ENCODE results near the gene GPR139.

GPR139 gene

DNA sequence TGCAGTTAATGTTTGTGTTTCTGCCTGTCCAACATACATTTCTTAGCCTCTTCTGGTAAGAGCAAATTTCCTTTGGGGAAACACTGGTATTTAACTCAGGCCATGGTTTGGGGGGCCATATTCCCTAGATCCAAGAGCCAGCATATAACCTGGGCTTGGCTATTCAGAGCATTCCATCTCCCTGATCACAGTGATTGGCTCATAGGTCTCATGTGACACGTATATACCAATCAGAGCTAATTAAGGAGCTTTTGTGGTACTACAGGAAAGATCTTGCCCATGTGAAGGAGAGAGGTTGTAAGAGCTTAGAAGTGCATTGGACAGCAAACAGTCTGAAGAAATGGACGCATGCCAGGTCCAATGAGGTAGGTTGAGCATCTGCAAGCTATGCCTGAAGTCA is 33.4 kb upstream of the GPR139 start:
- TF ChIP-seq ZNF701 (tag by site-specific recombination; IDR thresholded peaks at IDR 0.05) = no peak
- no peak for TF ChIP-seq KLF8 (tag by site-specific recombination; IDR thresholded peaks at IDR 0.05)
- Histone ChIP-seq H3K27ac (ENCODE audit: extremely low read depth, low read depth, low read length) (no peak overlapping the region), H3K36me3 (ENCODE audit: control insufficient read depth in 2 of 2, insufficient read depth in 1 of 2, low read length in 2 of 2) (no peaks in the 10 kb centered on the region), H3K4me3 (ENCODE audit: low read depth, low read length) (no peak overlapping the region), H3K4me1 (ENCODE audit: control insufficient read depth, insufficient read depth, low read length) (no peaks in the 10 kb centered on the region), H3K9me3 (ENCODE audit: control insufficient read depth, insufficient read depth, low read depth, low read length) (no peaks in the 10 kb centered on the region)
- ChIA-PET CTCF (no interaction called here), POLR2A (no interaction called here)

DNA sequence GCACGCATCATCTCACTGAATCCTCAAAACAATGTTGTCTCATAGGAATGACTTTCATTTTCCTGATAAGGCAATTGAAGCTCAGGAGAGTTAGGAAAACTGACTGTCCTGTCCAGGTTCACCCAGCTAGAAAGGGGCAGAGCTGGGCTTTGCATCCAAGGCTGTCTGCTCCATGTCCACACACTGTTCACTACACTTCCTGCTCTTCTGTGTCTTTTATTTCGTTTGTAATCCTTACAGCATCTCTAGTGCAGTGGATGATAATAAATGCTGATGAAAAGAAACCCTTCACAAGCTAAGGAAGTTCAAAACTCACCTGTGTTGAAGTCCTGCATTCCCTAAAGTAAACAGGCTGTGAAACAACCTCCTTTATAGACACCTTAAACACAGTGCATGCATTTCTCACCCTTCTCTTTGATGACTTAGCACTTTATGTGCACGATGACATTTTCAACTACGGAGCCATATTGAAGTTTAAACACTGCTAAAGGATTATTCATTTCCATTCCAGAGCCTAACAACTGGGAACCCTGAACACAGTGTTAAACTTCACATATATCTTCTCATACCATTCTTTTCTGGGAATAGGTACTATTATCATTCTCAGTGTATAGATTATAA is 31.0 kb upstream of the GPR139 start:
- ChIA-PET CTCF (no interaction called here), POLR2A (no interaction called here)
- Histone ChIP-seq H3K9me3 (ENCODE audit: control insufficient read depth, insufficient read depth, low read depth, low read length) (no peaks in the 10 kb centered on the region), H3K4me1 (ENCODE audit: control insufficient read depth, insufficient read depth, low read length) (no peaks in the 10 kb centered on the region), H3K36me3 (ENCODE audit: control insufficient read depth in 2 of 2, insufficient read depth in 1 of 2, low read length in 2 of 2) (no peaks in the 10 kb centered on the region), H3K27ac (ENCODE audit: extremely low read depth, low read depth, low read length) (no peak overlapping the region), H3K4me3 (ENCODE audit: low read depth, low read length) (no peak overlapping the region)
- TF ChIP-seq YY2 (tag by site-specific recombination; IDR thresholded peaks at IDR 0.05) (no peak), ZNF324 (tag by site-specific recombination; IDR thresholded peaks at IDR 0.05) (no peak), ZNF132 (tag by site-specific recombination; IDR thresholded peaks at IDR 0.05; ENCODE audit: borderline replicate concordance) (no peak), GLIS1 (tag by site-specific recombination; IDR thresholded peaks at IDR 0.05) (no peak), ZNF768 (tag by site-specific recombination; IDR thresholded peaks at IDR 0.05) (no peak), BCL11A (tag by site-specific recombination; IDR thresholded peaks at IDR 0.05; ENCODE audit: low read depth) (no peak), ZNF514 (tag by site-specific recombination; IDR thresholded peaks at IDR 0.05) (no peak), ZNF549 (tag by site-specific recombination; IDR thresholded peaks at IDR 0.05) (no peak), ZSCAN23 (tag by site-specific recombination; IDR thresholded peaks at IDR 0.05) (no peak), SCRT2 (tag by site-specific recombination; IDR thresholded peaks at IDR 0.05) (no peak), ZNF776 (tag by site-specific recombination; IDR thresholded peaks at IDR 0.05; ENCODE audit: borderline replicate concordance) (no peak), ZNF223 (tag by site-specific recombination; IDR thresholded peaks at IDR 0.05) (no peak), ZNF366 (tag by site-specific recombination; conservative IDR thresholded peaks at IDR 0.05) (no peak), ZNF114 (tag by site-specific recombination; IDR thresholded peaks at IDR 0.05) (no peak), ZNF202 (tag by site-specific recombination; IDR thresholded peaks at IDR 0.05; ENCODE audit: borderline replicate concordance) (no peak)
- TF ChIP-seq, protein P1, sequence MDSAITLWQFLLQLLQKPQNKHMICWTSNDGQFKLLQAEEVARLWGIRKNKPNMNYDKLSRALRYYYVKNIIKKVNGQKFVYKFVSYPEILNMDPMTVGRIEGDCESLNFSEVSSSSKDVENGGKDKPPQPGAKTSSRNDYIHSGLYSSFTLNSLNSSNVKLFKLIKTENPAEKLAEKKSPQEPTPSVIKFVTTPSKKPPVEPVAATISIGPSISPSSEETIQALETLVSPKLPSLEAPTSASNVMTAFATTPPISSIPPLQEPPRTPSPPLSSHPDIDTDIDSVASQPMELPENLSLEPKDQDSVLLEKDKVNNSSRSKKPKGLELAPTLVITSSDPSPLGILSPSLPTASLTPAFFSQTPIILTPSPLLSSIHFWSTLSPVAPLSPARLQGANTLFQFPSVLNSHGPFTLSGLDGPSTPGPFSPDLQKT (IDR thresholded peaks at IDR 0.05; ENCODE audit: borderline replicate concordance, low read depth, low read length) = no peak
- TF ChIP-seq, protein P2, sequence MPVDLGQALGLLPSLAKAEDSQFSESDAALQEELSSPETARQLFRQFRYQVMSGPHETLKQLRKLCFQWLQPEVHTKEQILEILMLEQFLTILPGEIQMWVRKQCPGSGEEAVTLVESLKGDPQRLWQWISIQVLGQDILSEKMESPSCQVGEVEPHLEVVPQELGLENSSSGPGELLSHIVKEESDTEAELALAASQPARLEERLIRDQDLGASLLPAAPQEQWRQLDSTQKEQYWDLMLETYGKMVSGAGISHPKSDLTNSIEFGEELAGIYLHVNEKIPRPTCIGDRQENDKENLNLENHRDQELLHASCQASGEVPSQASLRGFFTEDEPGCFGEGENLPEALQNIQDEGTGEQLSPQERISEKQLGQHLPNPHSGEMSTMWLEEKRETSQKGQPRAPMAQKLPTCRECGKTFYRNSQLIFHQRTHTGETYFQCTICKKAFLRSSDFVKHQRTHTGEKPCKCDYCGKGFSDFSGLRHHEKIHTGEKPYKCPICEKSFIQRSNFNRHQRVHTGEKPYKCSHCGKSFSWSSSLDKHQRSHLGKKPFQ (tag by site-specific recombination; IDR thresholded peaks at IDR 0.05) = no peak
- TF ChIP-seq, protein P3, sequence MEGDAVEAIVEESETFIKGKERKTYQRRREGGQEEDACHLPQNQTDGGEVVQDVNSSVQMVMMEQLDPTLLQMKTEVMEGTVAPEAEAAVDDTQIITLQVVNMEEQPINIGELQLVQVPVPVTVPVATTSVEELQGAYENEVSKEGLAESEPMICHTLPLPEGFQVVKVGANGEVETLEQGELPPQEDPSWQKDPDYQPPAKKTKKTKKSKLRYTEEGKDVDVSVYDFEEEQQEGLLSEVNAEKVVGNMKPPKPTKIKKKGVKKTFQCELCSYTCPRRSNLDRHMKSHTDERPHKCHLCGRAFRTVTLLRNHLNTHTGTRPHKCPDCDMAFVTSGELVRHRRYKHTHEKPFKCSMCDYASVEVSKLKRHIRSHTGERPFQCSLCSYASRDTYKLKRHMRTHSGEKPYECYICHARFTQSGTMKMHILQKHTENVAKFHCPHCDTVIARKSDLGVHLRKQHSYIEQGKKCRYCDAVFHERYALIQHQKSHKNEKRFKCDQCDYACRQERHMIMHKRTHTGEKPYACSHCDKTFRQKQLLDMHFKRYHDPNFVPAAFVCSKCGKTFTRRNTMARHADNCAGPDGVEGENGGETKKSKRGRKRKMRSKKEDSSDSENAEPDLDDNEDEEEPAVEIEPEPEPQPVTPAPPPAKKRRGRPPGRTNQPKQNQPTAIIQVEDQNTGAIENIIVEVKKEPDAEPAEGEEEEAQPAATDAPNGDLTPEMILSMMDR (tag by site-specific recombination; IDR thresholded peaks at IDR 0.05) = no peak
- TF ChIP-seq, protein P4, sequence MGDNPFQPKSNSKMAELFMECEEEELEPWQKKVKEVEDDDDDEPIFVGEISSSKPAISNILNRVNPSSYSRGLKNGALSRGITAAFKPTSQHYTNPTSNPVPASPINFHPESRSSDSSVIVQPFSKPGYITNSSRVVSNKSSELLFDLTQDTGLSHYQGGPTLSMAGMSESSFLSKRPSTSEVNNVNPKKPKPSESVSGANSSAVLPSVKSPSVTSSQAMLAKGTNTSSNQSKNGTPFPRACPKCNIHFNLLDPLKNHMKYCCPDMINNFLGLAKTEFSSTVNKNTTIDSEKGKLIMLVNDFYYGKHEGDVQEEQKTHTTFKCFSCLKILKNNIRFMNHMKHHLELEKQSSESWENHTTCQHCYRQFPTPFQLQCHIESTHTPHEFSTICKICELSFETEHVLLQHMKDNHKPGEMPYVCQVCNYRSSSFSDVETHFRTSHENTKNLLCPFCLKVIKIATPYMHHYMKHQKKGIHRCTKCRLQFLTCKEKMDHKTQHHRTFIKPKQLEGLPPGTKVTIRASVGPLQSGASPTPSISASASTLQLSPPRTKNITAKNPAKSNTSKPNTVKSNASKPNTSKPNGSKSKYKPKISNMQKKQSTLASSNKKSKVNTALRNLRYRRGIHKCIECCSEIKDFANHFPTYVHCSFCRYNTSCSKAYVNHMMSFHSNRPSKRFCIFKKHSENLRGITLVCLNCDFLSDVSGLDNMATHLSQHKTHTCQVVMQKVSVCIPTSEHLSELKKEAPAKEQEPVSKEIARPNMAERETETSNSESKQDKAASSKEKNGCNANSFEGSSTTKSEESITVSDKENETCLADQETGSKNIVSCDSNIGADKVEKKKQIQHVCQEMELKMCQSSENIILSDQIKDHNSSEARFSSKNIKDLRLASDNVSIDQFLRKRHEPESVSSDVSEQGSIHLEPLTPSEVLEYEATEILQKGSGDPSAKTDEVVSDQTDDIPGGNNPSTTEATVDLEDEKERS (tag by site-specific recombination; IDR thresholded peaks at IDR 0.05) = no peak
- TF ChIP-seq, protein P5, sequence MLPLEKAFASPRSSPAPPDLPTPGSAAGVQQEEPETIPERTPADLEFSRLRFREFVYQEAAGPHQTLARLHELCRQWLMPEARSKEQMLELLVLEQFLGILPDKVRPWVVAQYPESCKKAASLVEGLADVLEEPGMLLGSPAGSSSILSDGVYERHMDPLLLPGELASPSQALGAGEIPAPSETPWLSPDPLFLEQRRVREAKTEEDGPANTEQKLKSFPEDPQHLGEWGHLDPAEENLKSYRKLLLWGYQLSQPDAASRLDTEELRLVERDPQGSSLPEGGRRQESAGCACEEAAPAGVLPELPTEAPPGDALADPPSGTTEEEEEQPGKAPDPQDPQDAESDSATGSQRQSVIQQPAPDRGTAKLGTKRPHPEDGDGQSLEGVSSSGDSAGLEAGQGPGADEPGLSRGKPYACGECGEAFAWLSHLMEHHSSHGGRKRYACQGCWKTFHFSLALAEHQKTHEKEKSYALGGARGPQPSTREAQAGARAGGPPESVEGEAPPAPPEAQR (tag by site-specific recombination; IDR thresholded peaks at IDR 0.05) = no peak
